Stomach smooth muscle (tissue), 2 donors: ENCODE results near the gene MLXIP.
"Not testable (repeated sequence)": the region's sequence is repeated elsewhere in the genome, so short reads cannot be mapped to it uniquely, and the experiment has no call there.

Experiments used
- H3K27ac ChIP-seq: one replicate; pipeline ENCODE4 v1.7.0; 2013; ENCODE audit warnings: mild to moderate bottlenecking, low read length, inconsistent platforms
- H3K27me3 ChIP-seq, 2 donors: one replicate each; pipeline ENCODE4 v1.7.0; 2013; ENCODE audit warnings: low read length in 2 of 2; ENCODE audit not compliant: insufficient read depth in 2 of 2, control insufficient read depth in 1 of 2
- H3K36me3 ChIP-seq, 2 donors: one replicate each; pipeline ENCODE4 v1.7.0; 2013; ENCODE audit warnings: low read length in 2 of 2; ENCODE audit not compliant: control insufficient read depth in 2 of 2, insufficient read depth in 2 of 2
- H3K4me1 ChIP-seq: one replicate; pipeline ENCODE4 v1.7.0; 2013; ENCODE audit warnings: low read length; ENCODE audit not compliant: control insufficient read depth, insufficient read depth
- H3K4me3 ChIP-seq, 2 donors: one replicate each; pipeline ENCODE4 v1.7.0; 2013; ENCODE audit warnings: low read length in 2 of 2
- H3K9ac ChIP-seq, 2 donors: one replicate each; pipeline ENCODE4 v1.7.0; 2013; ENCODE audit warnings: low read length in 2 of 2, mild to moderate bottlenecking in 1 of 2
- H3K9me3 ChIP-seq, 2 donors: one replicate each; pipeline ENCODE4 v1.7.0; 2013; ENCODE audit warnings: low read length in 2 of 2; ENCODE audit not compliant: control insufficient read depth in 2 of 2
- donor health status: healthy.
- donor health status: Pancreatic carcinoma.

MLXIP gene

GRCh38 chr12:122041458-122041857 is 37.1 kb upstream of the MLXIP start:
- not testable (repeated sequence) for H3K9ac ChIP-seq, H3K4me3 ChIP-seq, H3K4me1 ChIP-seq, H3K27ac ChIP-seq, H3K27me3 ChIP-seq, H3K9me3 ChIP-seq
- peaks cover 5 to 22% of the 10 kb centered on the region in 2 donors for H3K36me3 ChIP-seq

GRCh38 chr12:122042910-122043309 is 35.6 kb upstream of the MLXIP start:
- no peak overlapping the region for H3K9ac ChIP-seq
- H3K9me3 ChIP-seq: no peaks in the 10 kb centered on the region
- H3K4me1 ChIP-seq: no peaks in the 10 kb centered on the region
- peaks cover 0 to 17% of the 10 kb centered on the region in 2 donors for H3K36me3 ChIP-seq
- H3K27me3 ChIP-seq: no peaks in the 10 kb centered on the region
- no peak overlapping the region for H3K27ac ChIP-seq
- no peak overlapping the region for H3K4me3 ChIP-seq

GRCh38 chr12:122043476-122043875 is 35.1 kb upstream of the MLXIP start:
- Histone ChIP-seq H3K4me3 (no peak overlapping the region), H3K4me1 (no peaks in the 10 kb centered on the region), H3K36me3 (peaks cover 0 to 17% of the 10 kb centered on the region in 2 donors), H3K9ac (no peak overlapping the region), H3K9me3 (no peaks in the 10 kb centered on the region), H3K27ac (no peak overlapping the region), H3K27me3 (no peaks in the 10 kb centered on the region)

- Histone ChIP-seq H3K27ac (no peak overlapping the region), H3K27me3 (no peaks in the 10 kb centered on the region), H3K36me3 (peaks cover 0 to 13% of the 10 kb centered on the region in 2 donors), H3K9me3 (no peaks in the 10 kb centered on the region), H3K4me1 (peaks cover under 1% of the 10 kb centered on the region), H3K9ac (no peak overlapping the region), H3K4me3 (no peak overlapping the region)
Measured at GRCh38 chr12:122045262-122045661, 33.3 kb upstream of the MLXIP start.

GRCh38 chr12:122046145-122046544 is 32.4 kb upstream of the MLXIP start:
- Histone ChIP-seq H3K27ac (no peak overlapping the region), H3K9me3 (no peaks in the 10 kb centered on the region), H3K36me3 (peaks cover 0 to 10% of the 10 kb centered on the region in 2 donors), H3K4me1 (peaks cover 9% of the 10 kb centered on the region), H3K9ac (no peak overlapping the region), H3K27me3 (no peaks in the 10 kb centered on the region), H3K4me3 (no peak overlapping the region)

- Histone ChIP-seq H3K9me3 (no peaks in the 10 kb centered on the region), H3K27ac (no peak overlapping the region), H3K27me3 (no peaks in the 10 kb centered on the region), H3K36me3 (peaks cover 0 to 10% of the 10 kb centered on the region in 2 donors), H3K4me1 (peaks cover 20% of the 10 kb centered on the region), H3K4me3 (no peak overlapping the region), H3K9ac (no peak overlapping the region)
Measured at GRCh38 chr12:122048151-122048550, 30.4 kb upstream of the MLXIP start.

- Histone ChIP-seq H3K4me1 (peaks cover 27% of the 10 kb centered on the region), H3K36me3 (peaks cover 0 to 5% of the 10 kb centered on the region in 2 donors), H3K27ac (no peak overlapping the region), H3K4me3 (no peak overlapping the region), H3K9me3 (no peaks in the 10 kb centered on the region), H3K27me3 (no peaks in the 10 kb centered on the region), H3K9ac (no peak overlapping the region)
Measured at GRCh38 chr12:122049827-122050226, 28.7 kb upstream of the MLXIP start.

GRCh38 chr12:122050706-122051105 is 27.9 kb upstream of the MLXIP start:
- Histone ChIP-seq H3K36me3 (peaks cover 0 to 5% of the 10 kb centered on the region in 2 donors), H3K4me1 (peaks cover 33% of the 10 kb centered on the region), H3K27me3 (no peaks in the 10 kb centered on the region), H3K9me3 (no peaks in the 10 kb centered on the region), H3K4me3 (peak overlapping the region in 1 of 2 donors; percentile 35), H3K9ac (peak overlapping the region in 1 of 2 donors; percentile 47), H3K27ac (peak overlapping the region; percentile 79)

GRCh38 chr12:122051231-122051876 is 27.2 kb upstream of the MLXIP start:
- Histone ChIP-seq H3K9ac (peak overlapping the region in 1 of 2 donors; percentile 47), H3K27ac (peak overlapping the region; percentile 79), H3K4me3 (peak overlapping the region in 1 of 2 donors; percentile 35), H3K4me1 (peaks cover 38% of the 10 kb centered on the region), H3K9me3 (no peaks in the 10 kb centered on the region), H3K36me3 (peaks cover 0 to 2% of the 10 kb centered on the region in 2 donors), H3K27me3 (no peaks in the 10 kb centered on the region)

GRCh38 chr12:122052285-122052684 is 26.3 kb upstream of the MLXIP start:
- H3K9ac ChIP-seq: no peak overlapping the region
- peaks cover 46% of the 10 kb centered on the region for H3K4me1 ChIP-seq
- H3K36me3 ChIP-seq: peaks cover 0 to 2% of the 10 kb centered on the region in 2 donors
- H3K27ac ChIP-seq: no peak overlapping the region
- H3K27me3 ChIP-seq: no peaks in the 10 kb centered on the region
- H3K9me3 ChIP-seq: no peaks in the 10 kb centered on the region
- H3K4me3 ChIP-seq: no peak overlapping the region

GRCh38 chr12:122054842-122055520 is 23.6 kb upstream of the MLXIP start:
- H3K9ac ChIP-seq: no peak overlapping the region

More at GRCh38 chr12:122054842-122055520, 23.6 kb upstream of the MLXIP start:
- peaks cover 0 to 2% of the 10 kb centered on the region in 2 donors for H3K36me3 ChIP-seq
- H3K27ac ChIP-seq: peak overlapping the region; percentile 18
- no peak overlapping the region for H3K4me3 ChIP-seq
- no peaks in the 10 kb centered on the region for H3K27me3 ChIP-seq
- peaks cover 65% of the 10 kb centered on the region for H3K4me1 ChIP-seq
- no peaks in the 10 kb centered on the region for H3K9me3 ChIP-seq
